OCI-LY7 (cell line): ENCODE data around the gene RPP25. TPM values are rescaled to one million over a fixed set of nuclear protein-coding genes. Genes with fewer than 3 reads are reported as not detected.

Experiments used
- BruUV-seq: library from RNA; stranded (reverse); fragments of 400-500 nt; replicated peaks from 2 replicates; lab custom pipeline; 2021; lab: Mats Ljungman, UMichigan
- CTCF ChIA-PET: fragments of 300-600 bp; sonication (Branson Sonifier 250); formaldehyde crosslinking; loops from one replicate; lab custom pipeline; 2022; ENCODE audit warnings: antibody characterized with exemption; ENCODE audit not compliant: unreplicated experiment; lab: Charles Lee
- POLR2A ChIA-PET: fragments of 300-600 bp; sonication (Branson Sonifier 250); formaldehyde crosslinking; loops from one replicate; lab custom pipeline; 2022; ENCODE audit warnings: antibody characterized with exemption; lab: Charles Lee
- DNase-seq: peaks from one replicate; pipeline ENCODE4 v3.0.0-alpha.2; 2015; ENCODE audit warnings: low spot score
- H2AFZ ChIP-seq: fragments of 200-600 bp; sonication (generic), shearing (Covaris generic); 2 replicates; pipeline ENCODE4 v1.6.1; 2014; ENCODE audit warnings: mild to moderate bottlenecking, antibody characterized with exemption, low read length, moderate library complexity
- H3K27ac ChIP-seq: fragments of 200-600 bp; sonication (generic); 2 replicates; pipeline ENCODE4 v1.5.1; 2014; ENCODE audit warnings: mixed run types, low read depth, mild to moderate bottlenecking, moderate library complexity, low read length, inconsistent platforms; ENCODE audit not compliant: poor library complexity, severe bottlenecking
- H3K36me3 ChIP-seq: fragments of 200-600 bp; sonication (generic); 2 replicates; pipeline ENCODE4 v1.6.1; 2014; ENCODE audit warnings: mild to moderate bottlenecking, antibody characterized with exemption, low read length, moderate library complexity, mixed read lengths; ENCODE audit not compliant: insufficient read depth
- H3K4me1 ChIP-seq: fragments of 200-600 bp; sonication (generic); 2 replicates; pipeline ENCODE4 v1.5.1; 2014; ENCODE audit warnings: mild to moderate bottlenecking, low read length; ENCODE audit not compliant: insufficient read depth, poor library complexity, severe bottlenecking
- H3K4me2 ChIP-seq: fragments of 200-600 bp; sonication (generic); 2 replicates; pipeline ENCODE4 v1.6.1; 2014; ENCODE audit warnings: mild to moderate bottlenecking, low read length
- H3K4me3 ChIP-seq: fragments of 200-600 bp; sonication (generic); 2 replicates; pipeline ENCODE4 v1.5.1; 2014; ENCODE audit warnings: mild to moderate bottlenecking, low read depth, low read length; ENCODE audit not compliant: poor library complexity, severe bottlenecking
- H3K79me2 ChIP-seq: fragments of 200-600 bp; sonication (generic); 2 replicates; pipeline ENCODE4 v1.6.1; 2016; ENCODE audit warnings: low read depth, mild to moderate bottlenecking, low read length, moderate library complexity, mixed read lengths; ENCODE audit not compliant: insufficient read depth
- H3K9me2 ChIP-seq: fragments of 200-600 bp; sonication (generic); 2 replicates; pipeline ENCODE4 v1.6.1; 2016; ENCODE audit warnings: mild to moderate bottlenecking, low read length, mixed read lengths; ENCODE audit not compliant: insufficient read depth
- H3K9me3 ChIP-seq: fragments of 200-600 bp; sonication (generic); 2 replicates; pipeline ENCODE4 v1.6.1; 2014; ENCODE audit warnings: mild to moderate bottlenecking, mixed run types, low read length, mixed read lengths
- H4K20me1 ChIP-seq: fragments of 200-600 bp; sonication (generic); 2 replicates; pipeline ENCODE4 v1.6.1; 2014; ENCODE audit warnings: mild to moderate bottlenecking, antibody characterized with exemption, low read length, moderate library complexity, mixed read lengths; ENCODE audit not compliant: insufficient read depth
- CTCF ChIP-seq: fragments of 200-600 bp; sonication (generic); conservative IDR thresholded peaks from 2 replicates; pipeline ENCODE4 v1.5.1; 2014; ENCODE audit warnings: mild to moderate bottlenecking, antibody characterized with exemption, low read length, moderate library complexity, mixed read lengths
- EZH2phosphoT487 ChIP-seq: fragments of 200-600 bp; sonication (generic); IDR thresholded peaks from 2 replicates; pipeline ENCODE4 v1.6.1; 2018; ENCODE audit warnings: low read depth, borderline replicate concordance, mild to moderate bottlenecking, mixed run types, antibody characterized with exemption, low read length, moderate library complexity, mixed read lengths
- intact Hi-C: fragments of 100-400 bp; cut with micrococcal nuclease; formaldehyde crosslinking; loops from one replicate; pipeline ENCODE4 v1.10.0; 2022; ENCODE audit not compliant: unreplicated experiment
- total RNA-seq, 2 experiments: library from RNA; depleted of rRNA in 1 of 2; stranded (reverse); fragments of >200 nt in 1 of 2; shearing (Covaris generic) in 1 of 2; gene quantifications; 2 replicates each; pipeline ENCODE4 v1.2.3, GENCODE V29; 2014 to 2022

RPP25 gene
- total RNA-seq, 2 experiments from 2014 or later, result 1.8 to 3.0 TPM

- no peak for DNase-seq
- ChIA-PET CTCF (no interaction called here), POLR2A (interaction anchor here (0.5 to 1.7 kb wide), 3 partner anchors 10 to 13 kb away, joined by 3 to 10 read pairs (median 6); no protein-coding TSS in a partner anchor)
- no peaks in the 10 kb centered on the region; the same call in 1 of the 2 replicates for H3K79me2 ChIP-seq
- no peaks in the 10 kb centered on the region for H4K20me1 ChIP-seq
- peak overlapping the region; percentile 72 for H3K4me2 ChIP-seq
- peak overlapping the region; percentile 40; the same call in 1 of the 2 replicates for H2AFZ ChIP-seq
- H3K9me3 ChIP-seq, result no peaks in the 10 kb centered on the region
- BruUV-seq, result no TSS peak
- intact Hi-C loops, result no loop called here
- H3K36me3 ChIP-seq, result no peaks in the 10 kb centered on the region
- peak overlapping the region; percentile 79 for H3K4me3 ChIP-seq
- H3K27ac ChIP-seq, result no peak overlapping the region
- H3K4me1 ChIP-seq, result peaks cover 31% of the 10 kb centered on the region
- TF ChIP-seq CTCF (no peak), EZH2phosphoT487 (no peak)
- H3K9me2 ChIP-seq, result no peaks in the 10 kb centered on the region
Measured at GRCh38 chr15:74994685-74995084, 38.1 kb upstream of the RPP25 start.

GRCh38 chr15:74994236-74994635 is 37.7 kb upstream of the RPP25 start:
- no peaks in the 10 kb centered on the region for H3K9me2 ChIP-seq
- CTCF ChIA-PET, result no interaction called here
- no peak for DNase-seq
- no peak overlapping the region for H3K4me2 ChIP-seq
- intact Hi-C loops, result no loop called here
- no peaks in the 10 kb centered on the region for H3K36me3 ChIP-seq
- no peak overlapping the region for H3K4me3 ChIP-seq
- TF ChIP-seq EZH2phosphoT487 (no peak), CTCF (no peak)
- no peaks in the 10 kb centered on the region for H3K9me3 ChIP-seq
- H3K27ac ChIP-seq, result no peak overlapping the region
- H3K79me2 ChIP-seq, result no peaks in the 10 kb centered on the region; the same call in 1 of the 2 replicates
- no peaks in the 10 kb centered on the region for H4K20me1 ChIP-seq
- BruUV-seq, result no TSS peak
- peaks cover 31% of the 10 kb centered on the region for H3K4me1 ChIP-seq
- POLR2A ChIA-PET, result interaction anchor here (0.5 to 1.7 kb wide), 2 partner anchors 10 to 13 kb away, joined by 3 to 10 read pairs; no protein-coding TSS in a partner anchor
- H2AFZ ChIP-seq, result no peak overlapping the region

GRCh38 chr15:74992619-74993018 is 36.0 kb upstream of the RPP25 start:
- Histone ChIP-seq H2AFZ (no peak overlapping the region), H4K20me1 (no peaks in the 10 kb centered on the region), H3K27ac (no peak overlapping the region), H3K4me1 (peaks cover 31% of the 10 kb centered on the region), H3K9me2 (no peaks in the 10 kb centered on the region), H3K79me2 (no peaks in the 10 kb centered on the region; the same call in 1 of the 2 replicates), H3K4me3 (no peak overlapping the region), H3K9me3 (no peaks in the 10 kb centered on the region), H3K36me3 (no peaks in the 10 kb centered on the region), H3K4me2 (no peak overlapping the region)
- TF ChIP-seq EZH2phosphoT487, result no peak
- TF ChIP-seq CTCF, result no peak
- ChIA-PET POLR2A (no interaction called here), CTCF (no interaction called here)
- no peak for DNase-seq
- intact Hi-C loops, result no loop called here
- BruUV-seq, result no TSS peak
